Ishikawa (cell line): Measurements from ENCODE around the gene DISP3.

ENCODE experiments used
- CEBPB ChIP-seq: IDR thresholded peaks from 2 replicates; pipeline ENCODE4 v1.6.1; 2012
- CREB1 ChIP-seq: IDR thresholded peaks from 2 replicates; pipeline ENCODE4 v1.6.1; 2012; ENCODE audit warnings: low read depth
- EGR1 ChIP-seq: IDR thresholded peaks from 2 replicates; pipeline ENCODE4 v1.6.1; 2012
- EP300 ChIP-seq: IDR thresholded peaks from 2 replicates; pipeline ENCODE4 v1.6.1; 2012; ENCODE audit warnings: borderline replicate concordance
- FOXM1 ChIP-seq: IDR thresholded peaks from 2 replicates; pipeline ENCODE4 v1.6.1; 2012; ENCODE audit warnings: low read depth, borderline replicate concordance
- NFIC ChIP-seq: IDR thresholded peaks from 2 replicates; pipeline ENCODE4 v1.6.1; 2012
- RAD21 ChIP-seq: IDR thresholded peaks from 2 replicates; pipeline ENCODE4 v1.6.1; 2012; ENCODE audit warnings: low read depth
- TAF1 ChIP-seq: IDR thresholded peaks from 2 replicates; pipeline ENCODE4 v1.6.1; 2012; ENCODE audit warnings: low read depth, mild to moderate bottlenecking
- TCF12 ChIP-seq: IDR thresholded peaks from 2 replicates; pipeline ENCODE4 v1.6.1; 2012; ENCODE audit warnings: low read depth
- TEAD4 ChIP-seq: IDR thresholded peaks from 2 replicates; pipeline ENCODE4 v1.6.1; 2012
- YY1 ChIP-seq: IDR thresholded peaks from 2 replicates; pipeline ENCODE4 v1.6.1; 2012; ENCODE audit warnings: low read depth
- ZBTB7A ChIP-seq: IDR thresholded peaks from 2 replicates; pipeline ENCODE4 v1.6.1; 2012; ENCODE audit warnings: low read depth
- TF ChIP-seq, protein P1 (sequence below): IDR thresholded peaks from 2 replicates; pipeline ENCODE4 v1.6.1; 2012
- TF ChIP-seq, protein P2 (sequence below): IDR thresholded peaks from 2 replicates; pipeline ENCODE4 v1.6.1; 2012
- TF ChIP-seq, protein P3 (sequence below): IDR thresholded peaks from 2 replicates; pipeline ENCODE4 v1.6.1; 2012; ENCODE audit warnings: low read depth, mild to moderate bottlenecking

The DISP3 gene

DNA sequence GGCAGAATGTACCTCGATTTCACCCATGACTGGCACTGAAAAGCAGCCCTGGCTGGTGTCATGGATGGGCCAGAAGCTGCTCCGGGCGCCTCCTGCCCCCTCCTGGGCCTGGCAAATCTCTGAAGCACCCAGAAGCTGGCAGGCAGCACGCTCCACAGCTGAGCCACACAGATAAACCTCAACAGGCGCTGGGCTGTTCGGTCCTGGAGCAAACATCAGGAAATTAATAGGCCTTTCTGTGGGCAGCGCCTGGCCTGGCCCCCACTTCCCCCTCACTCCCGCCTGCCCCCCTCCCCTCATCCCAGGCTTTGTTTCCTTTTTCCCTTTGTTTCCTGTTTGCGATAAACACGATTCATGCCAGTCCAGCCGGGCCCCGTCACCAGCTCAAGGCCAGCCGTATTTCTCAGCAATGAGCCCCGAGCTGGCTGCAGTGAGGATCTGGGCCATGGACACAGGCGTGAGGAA is 20.1 kb upstream of the DISP3 start:
- no peak for TF ChIP-seq TCF12
- no peak for TF ChIP-seq CREB1
- TF ChIP-seq RAD21 = no peak

DNA sequence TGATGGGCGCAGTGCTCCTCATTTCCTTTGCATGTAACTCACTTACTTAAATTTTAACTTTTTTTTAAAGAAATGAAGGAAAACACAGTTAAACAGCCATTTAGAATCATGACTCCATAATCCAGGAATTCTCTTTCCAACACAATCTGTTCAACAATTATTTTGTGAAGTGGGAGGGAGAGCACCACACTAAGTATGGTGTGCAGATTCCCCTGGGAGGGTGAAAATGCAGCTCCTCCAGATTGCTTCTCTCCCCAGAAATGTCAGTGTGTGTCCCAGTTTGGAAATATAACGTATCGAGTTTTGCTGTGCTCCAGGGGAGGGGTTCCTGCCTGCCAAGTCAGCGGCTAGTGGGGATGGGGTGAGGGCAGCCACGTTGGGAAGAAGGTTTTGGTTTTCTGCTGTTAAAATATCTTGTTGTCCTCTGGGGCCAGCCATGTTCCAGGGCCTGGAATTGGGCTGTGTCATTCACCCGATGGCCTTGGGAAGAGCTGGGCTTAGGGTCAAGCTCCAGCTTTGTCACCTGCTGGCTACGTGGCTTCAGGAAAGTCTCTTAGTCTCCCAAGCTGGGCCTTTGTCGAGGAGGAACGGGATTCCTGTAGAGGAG is 17.3 kb upstream of the DISP3 start:
- TF ChIP-seq, protein P1, sequence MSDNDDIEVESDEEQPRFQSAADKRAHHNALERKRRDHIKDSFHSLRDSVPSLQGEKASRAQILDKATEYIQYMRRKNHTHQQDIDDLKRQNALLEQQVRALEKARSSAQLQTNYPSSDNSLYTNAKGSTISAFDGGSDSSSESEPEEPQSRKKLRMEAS = no peak
- TF ChIP-seq CEBPB = no peak
- TF ChIP-seq EP300 = no peak
- TF ChIP-seq, protein P2, sequence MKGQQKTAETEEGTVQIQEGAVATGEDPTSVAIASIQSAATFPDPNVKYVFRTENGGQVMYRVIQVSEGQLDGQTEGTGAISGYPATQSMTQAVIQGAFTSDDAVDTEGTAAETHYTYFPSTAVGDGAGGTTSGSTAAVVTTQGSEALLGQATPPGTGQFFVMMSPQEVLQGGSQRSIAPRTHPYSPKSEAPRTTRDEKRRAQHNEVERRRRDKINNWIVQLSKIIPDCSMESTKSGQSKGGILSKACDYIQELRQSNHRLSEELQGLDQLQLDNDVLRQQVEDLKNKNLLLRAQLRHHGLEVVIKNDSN = no peak
- no peak for TF ChIP-seq ZBTB7A
- no peak for TF ChIP-seq TAF1
- no peak for TF ChIP-seq FOXM1
- no peak for TF ChIP-seq NFIC
- TF ChIP-seq TEAD4 = no peak
- TF ChIP-seq CREB1 = no peak
- TF ChIP-seq, protein P3, sequence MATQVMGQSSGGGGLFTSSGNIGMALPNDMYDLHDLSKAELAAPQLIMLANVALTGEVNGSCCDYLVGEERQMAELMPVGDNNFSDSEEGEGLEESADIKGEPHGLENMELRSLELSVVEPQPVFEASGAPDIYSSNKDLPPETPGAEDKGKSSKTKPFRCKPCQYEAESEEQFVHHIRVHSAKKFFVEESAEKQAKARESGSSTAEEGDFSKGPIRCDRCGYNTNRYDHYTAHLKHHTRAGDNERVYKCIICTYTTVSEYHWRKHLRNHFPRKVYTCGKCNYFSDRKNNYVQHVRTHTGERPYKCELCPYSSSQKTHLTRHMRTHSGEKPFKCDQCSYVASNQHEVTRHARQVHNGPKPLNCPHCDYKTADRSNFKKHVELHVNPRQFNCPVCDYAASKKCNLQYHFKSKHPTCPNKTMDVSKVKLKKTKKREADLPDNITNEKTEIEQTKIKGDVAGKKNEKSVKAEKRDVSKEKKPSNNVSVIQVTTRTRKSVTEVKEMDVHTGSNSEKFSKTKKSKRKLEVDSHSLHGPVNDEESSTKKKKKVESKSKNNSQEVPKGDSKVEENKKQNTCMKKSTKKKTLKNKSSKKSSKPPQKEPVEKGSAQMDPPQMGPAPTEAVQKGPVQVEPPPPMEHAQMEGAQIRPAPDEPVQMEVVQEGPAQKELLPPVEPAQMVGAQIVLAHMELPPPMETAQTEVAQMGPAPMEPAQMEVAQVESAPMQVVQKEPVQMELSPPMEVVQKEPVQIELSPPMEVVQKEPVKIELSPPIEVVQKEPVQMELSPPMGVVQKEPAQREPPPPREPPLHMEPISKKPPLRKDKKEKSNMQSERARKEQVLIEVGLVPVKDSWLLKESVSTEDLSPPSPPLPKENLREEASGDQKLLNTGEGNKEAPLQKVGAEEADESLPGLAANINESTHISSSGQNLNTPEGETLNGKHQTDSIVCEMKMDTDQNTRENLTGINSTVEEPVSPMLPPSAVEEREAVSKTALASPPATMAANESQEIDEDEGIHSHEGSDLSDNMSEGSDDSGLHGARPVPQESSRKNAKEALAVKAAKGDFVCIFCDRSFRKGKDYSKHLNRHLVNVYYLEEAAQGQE = no peak
- no peak for TF ChIP-seq TCF12
- no peak for TF ChIP-seq EGR1
- TF ChIP-seq RAD21 = no peak
- no peak for TF ChIP-seq YY1

DNA sequence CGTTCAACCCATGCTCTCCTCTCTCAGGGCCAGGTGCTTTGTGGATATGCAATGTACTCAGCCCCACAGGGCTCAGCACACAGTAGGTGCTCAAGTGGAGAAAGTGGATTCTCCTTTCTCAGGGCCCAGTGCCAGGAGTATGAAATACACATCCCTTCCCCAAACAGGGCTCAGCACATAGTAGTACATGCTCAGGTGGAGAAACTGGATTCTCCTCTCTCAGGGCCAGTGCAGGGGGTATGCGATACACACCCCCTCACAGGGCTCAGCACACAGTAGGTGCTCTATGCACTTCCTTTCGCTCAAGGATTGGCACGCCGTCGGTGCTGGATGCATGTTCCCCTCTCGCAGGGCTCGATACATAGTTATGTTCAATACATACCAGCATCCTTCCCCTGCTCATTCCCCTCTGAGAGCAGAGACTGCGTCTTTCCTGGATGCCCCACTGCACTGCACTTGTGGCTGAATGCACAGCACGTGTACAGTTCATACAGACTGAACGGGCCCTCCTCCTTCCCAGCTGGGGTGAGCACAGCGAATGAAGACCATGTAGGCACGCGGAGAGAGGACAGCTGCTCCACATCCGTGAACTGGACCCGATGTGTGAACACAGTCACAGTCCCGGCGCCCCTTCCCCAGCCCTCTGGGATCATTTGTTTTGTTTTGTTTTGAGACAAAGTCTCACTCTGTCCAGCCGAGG is 16.6 kb upstream of the DISP3 start:
- TF ChIP-seq, protein P3 = no peak
- TF ChIP-seq YY1 = no peak
- TF ChIP-seq TEAD4 = no peak
- no peak for TF ChIP-seq CREB1
- no peak for TF ChIP-seq RAD21
- no peak for TF ChIP-seq ZBTB7A
- TF ChIP-seq EP300 = no peak
- TF ChIP-seq, protein P1 = no peak
- TF ChIP-seq, protein P2 = no peak
- no peak for TF ChIP-seq CEBPB
- no peak for TF ChIP-seq TCF12

DNA sequence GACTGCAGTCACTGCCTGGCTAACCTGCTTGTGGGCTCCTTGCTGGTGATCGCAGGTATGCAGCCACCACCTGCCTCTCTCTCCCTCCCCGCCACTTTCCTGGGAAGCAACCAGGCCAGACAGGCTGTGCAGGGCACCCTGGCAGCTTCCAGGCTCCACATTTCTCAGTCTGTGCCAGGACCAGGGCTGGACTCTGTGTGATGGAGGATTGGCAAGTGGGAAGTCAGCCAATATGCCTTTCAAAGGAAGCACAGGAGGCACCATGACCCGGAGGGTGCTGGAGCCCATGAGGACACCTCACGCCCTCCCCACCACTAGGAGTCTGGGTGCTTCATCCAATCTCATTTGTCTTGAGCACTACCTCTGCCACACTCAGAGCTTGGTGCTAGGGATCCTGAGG is 15.8 kb upstream of the DISP3 start:
- TF ChIP-seq YY1 (no peak), CREB1 (no peak), FOXM1 (no peak), NFIC (no peak), CEBPB (no peak), EGR1 (no peak), EP300 (no peak), TCF12 (no peak)
- TF ChIP-seq, protein P3 = no peak
- TF ChIP-seq, protein P2 = no peak
